ENCODE measurements around the gene NRF1.
"Not testable (repeated sequence)": the region's sequence is repeated elsewhere in the genome, so short reads cannot be mapped to it uniquely, and the experiment has no call there.

NRF1 gene

DNA sequence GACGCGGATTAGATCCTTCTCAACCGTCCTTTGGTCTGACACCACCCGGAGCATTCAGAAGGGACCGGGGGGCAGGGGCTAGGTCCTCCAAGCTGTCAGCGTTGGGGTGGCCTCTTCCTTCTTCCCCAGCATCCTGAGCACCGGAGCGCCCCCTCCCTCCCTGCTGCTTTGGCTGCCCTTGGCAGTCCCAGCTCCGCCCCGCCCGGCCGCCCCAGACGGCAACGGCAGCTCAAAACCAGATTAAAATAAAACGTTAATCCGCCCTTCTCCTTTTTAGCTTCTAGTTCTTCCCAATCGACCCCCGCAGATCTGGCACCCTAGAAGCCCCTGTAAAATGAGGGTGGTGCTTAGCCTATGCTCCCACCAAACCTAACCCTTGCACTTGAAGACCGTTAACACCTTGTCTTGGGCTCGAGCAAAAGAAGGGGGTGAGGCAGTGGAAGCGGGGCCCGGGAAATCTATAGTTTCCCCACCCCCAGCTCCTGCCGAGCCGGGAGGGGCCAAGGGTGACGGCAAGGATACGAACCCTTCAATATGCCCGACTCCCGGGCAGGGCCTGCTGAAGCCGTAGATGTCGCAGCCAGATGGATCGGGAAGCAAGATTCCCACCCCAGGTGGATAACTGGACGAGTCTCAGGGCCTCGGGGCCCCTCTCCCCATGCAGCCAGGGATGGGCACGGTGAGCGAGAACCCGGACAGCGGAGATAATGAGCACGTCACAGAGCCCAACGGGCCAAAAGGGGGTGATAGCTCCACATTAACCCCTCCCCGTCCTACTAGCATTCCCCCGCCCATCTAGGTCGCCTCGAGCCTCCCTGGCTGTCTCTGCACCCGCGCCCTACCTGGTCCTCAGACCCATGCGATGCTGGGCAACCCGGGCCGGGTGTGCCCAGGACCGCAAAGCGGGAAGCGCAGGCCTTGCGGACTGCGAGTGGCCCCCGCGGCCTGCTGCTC is 169.7 kb downstream of the NRF1 start:
- no peak for DNase-seq (ENCODE audit: low read depth in 2 of 2, low spot score in 1 of 2)

DNA sequence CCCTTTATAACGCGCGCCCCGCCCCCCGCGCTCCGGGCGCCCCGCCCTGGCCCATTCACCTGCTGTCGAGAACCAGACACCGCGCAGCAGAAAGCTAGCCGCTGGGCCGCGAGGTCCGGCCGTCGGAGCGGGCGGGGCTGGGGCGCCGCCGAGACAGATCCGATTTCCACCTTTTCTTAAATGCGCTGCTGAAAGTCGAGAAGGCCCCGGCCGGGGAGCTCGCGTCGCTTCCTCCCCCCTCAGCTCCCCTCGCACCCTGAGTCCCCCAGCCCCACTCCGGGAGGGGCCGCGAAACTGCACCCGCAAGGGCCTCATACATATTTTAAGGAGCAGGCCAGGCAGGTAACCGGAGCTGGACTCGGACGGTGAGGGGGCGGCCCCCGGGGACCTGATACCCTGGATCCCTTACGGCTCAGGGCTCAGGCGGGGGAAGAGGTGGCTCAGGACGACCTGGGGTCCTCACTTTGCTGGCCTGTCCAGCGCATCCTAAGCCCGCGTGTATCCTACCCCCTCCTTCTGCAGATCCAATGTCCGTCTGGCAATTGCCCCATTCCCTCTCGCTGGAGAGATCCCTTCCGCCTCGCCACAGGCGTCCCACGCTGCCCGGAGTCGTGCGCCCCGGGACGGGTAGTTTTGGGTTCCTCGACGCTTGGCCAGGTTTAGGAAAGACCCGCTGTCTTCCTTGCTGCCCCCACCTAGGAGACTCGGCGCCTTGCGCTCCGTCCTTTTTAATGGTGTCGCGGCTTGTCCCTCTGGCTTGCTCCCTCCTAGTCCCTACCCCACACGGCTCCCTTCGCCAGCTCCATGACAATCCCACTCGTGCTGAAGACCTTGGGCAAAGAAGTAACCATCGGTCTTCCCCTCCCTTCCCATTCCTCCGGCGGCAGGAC is 170.7 kb downstream of the NRF1 start:
- DNase-seq (ENCODE audit: low read depth in 2 of 2, low spot score in 1 of 2): no peak

DNA sequence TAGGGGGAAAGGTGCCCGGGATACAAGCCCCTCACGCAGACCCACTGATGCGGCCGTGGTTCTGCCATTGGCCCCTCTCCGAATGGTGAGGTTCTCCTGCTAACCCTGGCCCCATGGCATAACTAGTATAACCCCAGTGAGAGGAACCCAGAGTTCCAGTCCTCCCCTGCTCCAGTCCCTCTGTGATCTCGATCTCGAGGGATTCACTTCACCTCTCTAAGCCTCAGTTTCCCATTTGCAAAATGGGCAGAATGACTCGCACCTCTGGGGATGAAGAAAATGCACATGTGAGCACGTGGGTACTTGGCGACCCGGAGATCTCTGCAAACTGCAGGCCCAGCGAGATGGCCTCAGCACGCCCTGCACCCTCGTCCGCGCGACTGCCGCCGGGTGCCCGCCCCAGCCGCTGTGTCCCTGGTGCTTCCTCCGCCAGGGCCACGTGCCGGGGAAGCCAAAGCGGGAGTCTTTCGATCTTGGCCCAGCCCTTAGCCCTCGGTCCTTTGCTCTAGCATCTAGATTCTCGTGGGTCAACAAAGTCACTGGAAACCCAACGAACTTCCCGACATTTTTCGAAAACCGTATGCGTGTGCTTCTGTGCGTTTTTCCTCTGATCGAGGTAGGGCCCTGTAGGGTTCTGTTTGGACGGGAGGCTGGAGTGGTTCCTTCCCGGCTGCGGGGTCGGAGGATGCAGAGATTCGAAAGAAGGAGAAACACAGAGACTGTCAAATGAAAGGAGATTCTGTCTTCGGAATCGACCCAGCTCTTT is 171.5 kb downstream of the NRF1 start:
- no peak for DNase-seq (ENCODE audit: low read depth in 2 of 2, low spot score in 1 of 2)

DNA sequence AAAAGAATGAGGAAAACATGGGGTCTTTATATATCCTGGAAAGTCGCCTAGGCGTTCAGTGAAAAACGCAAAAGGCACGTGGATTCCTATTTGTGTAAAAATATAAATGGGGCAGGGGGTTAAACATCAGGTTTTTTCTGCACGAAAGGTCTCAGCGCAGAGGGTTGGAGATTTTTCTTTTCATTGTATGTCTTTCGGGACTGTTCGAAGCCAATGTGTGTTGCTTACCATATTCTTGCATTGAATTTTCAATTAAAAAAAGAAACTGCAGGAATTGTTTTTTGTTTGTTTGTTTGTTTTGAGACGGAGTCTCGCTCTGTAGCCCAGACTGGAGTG is 172.0 kb downstream of the NRF1 start:
- no peak for DNase-seq (ENCODE audit: low read depth in 2 of 2, low spot score in 1 of 2)

DNA sequence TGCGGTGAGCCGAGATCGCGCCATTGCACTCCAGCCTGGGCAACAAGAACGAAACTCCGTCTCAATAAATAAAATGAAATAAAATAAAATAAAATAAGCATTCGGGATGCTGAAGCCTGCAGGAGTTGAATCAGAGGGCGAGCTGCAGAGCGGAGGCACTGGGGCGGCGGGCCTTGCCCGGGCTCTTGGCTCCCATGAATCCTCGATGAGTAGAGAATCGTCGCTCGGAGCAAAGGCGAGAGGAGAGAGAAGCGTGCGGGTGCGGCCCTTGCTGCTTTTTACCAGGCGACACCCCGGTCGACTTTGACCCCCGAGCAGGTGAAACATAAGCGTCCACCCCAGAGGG is 172.9 kb downstream of the NRF1 start:
- DNase-seq (ENCODE audit: low read depth in 2 of 2, low spot score in 1 of 2): no peak

DNA sequence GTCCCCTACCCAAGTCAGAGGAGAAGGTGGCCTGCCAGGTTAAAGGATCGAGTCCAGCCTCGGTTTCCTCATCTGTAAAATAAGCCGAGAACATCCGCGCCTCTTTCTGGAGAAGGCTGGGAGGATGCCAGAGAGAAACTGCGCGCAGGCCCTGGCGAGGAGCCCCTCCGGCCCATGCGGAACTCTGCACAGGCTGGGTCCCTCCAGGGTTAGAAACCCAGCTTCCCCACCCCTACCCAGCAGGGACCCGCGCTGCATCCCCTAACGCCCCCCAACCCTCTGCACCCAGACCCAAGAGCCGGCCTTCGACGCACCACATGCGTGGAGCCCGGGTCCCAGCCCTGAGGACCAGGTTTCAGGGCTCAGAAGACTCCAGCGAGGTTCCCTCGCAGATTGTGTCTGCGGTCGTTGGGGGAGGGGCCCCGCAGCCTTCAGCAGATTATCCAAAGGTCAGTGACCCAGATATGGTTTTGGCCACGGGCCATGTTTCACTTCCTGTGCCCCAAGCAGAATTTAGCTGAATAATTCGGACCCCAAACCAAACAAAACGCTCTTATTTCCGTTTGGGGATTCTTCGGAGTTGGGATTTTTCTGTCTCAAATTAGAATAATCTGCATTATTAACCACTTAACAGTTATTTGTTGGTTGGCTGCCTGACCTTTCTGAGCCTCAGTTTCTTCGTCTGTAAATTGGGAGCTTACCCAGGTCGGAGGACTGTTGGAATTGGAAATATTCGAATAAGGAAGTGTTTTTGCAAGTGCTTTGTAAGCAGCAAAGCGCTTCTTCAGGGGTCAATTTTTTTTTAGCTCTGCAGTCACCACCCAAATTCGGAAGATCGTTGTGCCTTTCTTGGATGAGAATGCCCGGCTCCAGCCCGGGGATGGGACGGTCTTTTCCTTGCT is 173.5 kb downstream of the NRF1 start:
- DNase-seq (ENCODE audit: low read depth in 2 of 2, low spot score in 1 of 2): no peak

DNA sequence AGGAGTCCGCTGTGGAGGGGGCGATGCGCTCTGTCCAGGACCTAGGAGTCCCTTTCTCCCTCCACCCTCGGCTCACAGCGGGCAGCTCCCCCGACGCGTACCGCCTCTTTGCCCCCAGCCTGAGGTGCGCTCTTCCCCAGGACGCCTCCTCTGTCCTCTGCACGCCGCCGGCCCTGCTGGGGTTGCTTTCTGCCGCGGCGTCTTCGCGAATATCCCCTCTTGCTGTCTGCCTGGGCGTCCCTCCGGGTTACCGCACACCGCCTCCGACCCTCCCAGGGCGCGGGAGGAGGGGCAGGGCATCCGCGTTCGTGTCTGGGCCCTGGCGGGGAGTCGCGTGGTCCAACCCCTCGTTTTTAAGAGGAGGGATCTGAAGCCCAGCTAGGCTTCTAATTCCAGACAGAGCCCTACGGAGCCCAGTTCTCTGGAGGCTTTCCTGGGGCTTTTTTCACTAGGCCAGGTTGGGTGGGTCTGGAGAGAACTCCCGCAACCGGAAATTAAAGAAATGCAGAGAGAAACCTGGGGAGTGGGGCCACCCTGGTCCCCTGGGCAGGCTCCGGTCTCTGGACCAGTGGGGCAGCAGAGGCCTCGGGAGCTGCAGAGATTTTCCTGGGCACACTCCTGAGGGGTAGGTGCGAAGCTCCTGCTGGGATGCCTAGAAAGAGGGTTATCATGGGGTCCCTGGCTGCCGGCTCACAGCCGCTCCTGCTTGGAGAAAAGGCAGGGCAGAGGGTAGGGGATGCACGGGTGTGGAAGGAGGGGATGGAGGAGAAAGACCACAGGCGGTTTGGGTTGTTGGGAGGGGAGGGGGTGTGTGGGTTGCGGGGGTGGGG is 174.4 kb downstream of the NRF1 start:
- no peak for DNase-seq (ENCODE audit: low read depth in 2 of 2, low spot score in 1 of 2)

DNA sequence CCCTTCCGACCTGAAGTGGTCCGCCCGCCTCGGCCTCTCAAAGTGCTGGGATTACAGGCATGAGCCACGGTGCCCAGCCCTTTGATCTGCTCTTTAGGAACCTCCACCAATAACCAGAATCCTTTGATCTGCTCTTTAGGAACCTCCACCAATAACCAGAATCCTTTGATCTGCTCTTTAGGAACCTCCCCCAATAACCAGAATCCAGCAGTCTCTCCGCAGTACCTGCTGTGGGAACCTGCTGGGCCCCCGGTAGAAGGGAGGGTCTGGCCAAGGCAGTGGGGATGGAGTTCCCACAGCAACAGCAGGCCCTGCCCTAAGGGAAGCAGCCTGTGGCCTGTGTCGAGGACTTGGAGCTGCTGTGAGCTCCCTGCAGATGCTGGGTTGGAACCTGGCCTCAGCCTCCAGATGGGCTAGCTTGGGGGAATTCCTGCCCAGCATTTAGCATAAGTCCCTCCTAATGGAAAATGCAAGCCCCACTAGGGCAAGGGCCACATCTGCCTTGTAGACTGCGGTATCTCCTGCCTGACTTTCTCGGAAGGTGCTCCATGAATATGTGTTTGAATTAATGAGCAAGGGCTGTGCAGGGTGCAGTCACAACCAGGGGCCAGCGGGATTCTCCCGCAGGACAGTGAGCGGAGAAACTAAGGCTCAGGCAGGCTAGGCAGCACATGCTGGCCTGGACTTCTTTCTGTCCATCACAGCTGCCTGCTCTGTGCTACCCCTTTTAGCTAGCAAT is 175.5 kb downstream of the NRF1 start:
- no peak for DNase-seq (ENCODE audit: low read depth in 2 of 2, low spot score in 1 of 2)

DNA sequence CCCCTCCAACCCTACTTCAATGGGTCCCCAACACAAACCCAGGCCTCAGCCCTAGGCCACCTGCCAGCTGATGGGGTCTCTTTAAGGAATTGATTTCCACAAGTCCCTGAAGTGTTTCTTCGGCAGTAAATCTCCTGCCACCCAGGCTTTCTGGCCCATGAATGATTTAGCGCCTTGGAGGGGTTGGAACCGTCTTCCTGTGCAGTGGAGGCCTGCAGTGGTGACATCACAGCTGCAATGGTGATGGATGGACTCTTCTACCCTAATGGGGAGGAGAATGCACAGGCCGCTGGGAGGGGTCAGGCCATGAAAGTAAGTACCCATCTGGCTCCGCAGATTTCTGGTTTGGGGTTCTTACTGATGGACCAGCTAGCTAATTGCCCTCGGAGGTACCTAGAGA is 177.5 kb downstream of the NRF1 start:
- DNase-seq (ENCODE audit: low read depth in 2 of 2, low spot score in 1 of 2): no peak

DNA sequence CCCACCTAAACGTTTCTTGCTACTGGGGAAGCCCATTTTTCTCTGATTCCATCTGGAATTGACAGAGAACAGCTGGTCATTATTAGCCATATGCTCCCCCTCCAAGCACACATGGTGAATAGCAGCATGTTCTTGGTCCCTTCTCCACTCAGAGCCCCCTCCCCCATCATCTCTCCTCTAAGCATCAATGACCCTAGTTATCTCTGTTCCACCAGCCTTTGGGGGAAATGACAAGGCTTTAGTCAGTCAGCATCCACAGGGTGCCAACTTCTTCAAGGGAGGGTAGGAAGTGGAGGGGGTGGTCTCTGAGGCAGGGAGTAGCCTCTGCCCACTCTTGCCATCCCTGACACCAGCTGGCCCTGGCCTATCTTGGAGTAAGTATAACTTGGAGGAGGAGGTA is 178.1 kb downstream of the NRF1 start:
- no peak for DNase-seq (ENCODE audit: low read depth in 2 of 2, low spot score in 1 of 2)

DNA sequence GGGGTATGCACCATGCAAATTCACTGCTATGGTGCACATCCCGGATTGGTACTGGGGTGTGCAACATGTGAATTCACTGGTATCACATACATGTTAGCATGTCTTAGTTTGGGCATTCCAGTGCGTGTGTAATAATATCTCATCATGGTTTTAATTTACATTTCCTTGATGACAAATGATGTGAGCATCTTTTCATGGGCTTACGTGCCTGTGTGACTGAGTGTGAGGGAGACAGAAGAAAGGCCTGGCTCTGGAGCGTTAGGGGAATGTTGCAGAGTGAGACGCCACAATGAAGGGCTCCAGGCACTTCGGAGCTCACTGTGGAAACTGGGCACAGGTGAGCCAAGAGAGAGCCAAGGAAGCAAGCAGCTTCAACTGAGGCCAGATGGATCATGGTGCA is 178.6 kb downstream of the NRF1 start:
- no peak for DNase-seq (ENCODE audit: low read depth in 2 of 2, low spot score in 1 of 2)

DNA sequence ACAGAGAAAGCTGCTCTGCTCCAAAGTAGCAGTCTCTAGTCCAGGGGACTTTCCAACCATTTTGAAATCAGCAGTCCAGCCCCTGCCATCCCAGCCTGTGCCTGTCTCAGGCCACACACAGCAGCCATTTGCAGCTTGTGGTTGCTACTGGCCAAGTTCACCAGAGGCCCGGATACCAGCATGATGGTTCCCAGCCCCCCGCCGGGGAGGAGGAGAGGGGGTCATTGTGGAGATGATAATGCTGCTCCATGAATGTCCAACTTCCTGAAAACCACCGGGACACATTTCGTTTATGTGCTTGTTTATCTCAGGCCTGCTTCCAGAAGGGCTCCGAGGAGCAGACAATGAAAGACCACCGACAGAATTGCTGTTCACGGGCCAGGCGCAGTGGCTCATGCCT is 181.2 kb downstream of the NRF1 start:
- DNase-seq (ENCODE audit: low read depth in 2 of 2, low spot score in 1 of 2): no peak

DNA sequence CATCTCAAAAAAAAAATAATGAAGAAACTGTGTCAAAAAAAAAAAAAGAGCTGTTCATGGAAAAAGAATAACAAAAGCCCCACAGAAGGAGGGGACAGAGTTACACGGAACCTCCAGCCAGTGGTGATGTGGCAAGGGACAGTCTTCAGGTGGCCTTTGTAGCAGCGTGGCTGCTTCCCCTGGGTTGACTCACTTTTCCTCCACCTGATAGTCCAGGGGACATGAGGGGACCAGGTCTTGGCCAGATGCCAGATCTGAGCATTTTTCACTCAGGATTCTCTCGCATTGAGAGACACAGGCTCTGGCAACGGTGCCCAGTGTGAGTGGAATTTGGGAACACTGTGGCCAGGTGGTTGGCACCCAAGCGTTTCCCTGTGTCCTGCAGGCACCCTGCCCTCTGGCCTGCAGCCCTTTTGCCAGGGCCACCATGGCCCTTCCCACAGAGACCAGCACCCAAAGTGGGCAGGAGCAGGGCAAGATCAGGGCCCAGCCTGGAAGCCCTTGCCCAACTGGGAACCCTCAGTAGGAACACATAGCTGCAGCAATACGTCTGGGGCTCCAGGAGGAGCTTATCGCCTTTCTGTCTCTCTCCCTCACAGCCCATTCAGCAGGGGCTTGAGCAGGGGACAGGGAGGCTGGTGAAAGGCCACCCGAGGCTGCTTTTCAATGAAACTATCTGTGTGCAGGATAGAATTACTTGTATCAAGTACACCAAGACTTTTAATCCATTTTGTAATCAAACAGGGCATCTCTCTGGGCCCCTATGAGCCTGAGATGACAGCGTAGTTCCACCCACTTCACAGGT is 182.2 kb downstream of the NRF1 start:
- no peak for DNase-seq (ENCODE audit: low read depth in 2 of 2, low spot score in 1 of 2)

DNA sequence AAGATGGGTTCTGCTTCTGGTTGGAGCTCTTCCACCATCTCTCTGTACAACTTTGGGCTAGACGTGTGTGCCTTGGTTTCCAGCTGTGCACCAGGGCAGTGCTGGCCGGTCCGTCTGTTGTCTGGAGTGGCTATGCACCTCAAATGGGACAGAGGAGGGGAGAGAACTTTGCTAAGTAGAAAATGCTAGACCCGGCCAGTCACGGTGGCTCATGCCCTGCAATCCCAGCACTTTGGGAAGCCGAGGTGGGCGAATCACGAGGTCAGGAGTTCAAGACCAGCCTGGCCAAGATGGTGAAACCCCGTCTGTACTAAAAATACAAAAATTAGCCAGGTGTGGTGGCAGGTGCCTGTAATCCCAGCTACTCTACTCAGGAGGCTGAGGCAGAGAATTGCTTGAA is 182.9 kb downstream of the NRF1 start:
- not testable (repeated sequence) for DNase-seq (ENCODE audit: low read depth in 2 of 2, low spot score in 1 of 2)

DNA sequence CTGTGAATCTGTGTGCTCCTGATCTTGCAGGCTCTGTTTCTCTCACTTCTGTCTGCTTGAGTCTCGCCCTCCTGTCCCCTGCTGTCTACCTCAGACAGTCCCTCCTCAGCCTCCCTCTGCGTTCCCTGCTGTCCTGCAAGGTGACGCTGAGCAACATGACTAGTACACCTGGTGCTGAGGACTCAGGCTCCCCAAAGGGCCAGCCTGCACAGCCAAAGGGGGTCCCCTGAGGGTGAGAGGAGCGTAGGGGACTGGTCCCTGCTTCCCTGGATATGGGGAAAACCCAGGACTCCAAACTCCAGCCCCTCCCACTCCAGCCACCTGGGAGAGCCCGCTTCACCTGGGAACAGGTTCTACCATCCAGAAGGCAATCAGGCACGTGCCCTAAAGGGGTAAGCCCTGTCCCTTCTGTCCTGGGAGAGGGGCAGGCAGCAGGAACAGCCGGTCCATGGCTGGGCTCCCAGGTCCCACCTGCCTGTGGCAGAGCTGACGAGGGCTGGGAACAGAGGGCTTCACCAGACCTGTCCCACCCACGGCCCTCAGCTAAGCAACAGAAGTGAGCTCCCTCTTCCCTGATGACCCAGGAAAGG is 184.8 kb downstream of the NRF1 start:
- no peak for DNase-seq (ENCODE audit: low read depth in 2 of 2, low spot score in 1 of 2)

DNA sequence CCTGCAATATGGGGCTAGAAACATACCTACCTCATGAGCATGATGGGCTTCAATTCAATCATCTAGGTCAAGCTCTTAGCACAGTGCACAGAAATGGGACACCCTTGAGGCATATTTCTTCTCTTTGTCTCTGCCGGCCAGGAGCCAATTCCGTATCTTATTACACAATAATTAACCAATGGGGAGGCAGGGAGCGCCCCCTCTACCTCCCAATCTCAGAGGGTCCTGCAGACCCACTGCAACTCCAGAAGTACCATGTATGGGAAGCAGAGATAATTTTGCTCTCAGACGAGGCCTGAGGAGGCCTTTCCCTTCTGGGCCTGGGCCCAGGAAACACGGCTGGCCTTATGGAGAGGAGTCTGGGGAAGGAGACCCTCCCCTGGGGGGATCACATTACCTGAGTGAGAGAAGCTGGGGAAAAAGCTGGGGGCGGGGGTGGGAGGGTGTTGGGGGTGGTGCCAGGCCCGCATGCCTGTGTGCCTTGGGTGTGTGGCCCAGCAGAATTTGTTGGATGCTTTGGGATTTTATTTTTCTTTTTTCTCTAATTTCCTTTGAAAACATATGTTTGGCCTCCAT is 185.8 kb downstream of the NRF1 start:
- DNase-seq (ENCODE audit: low read depth in 2 of 2, low spot score in 1 of 2): no peak

DNA sequence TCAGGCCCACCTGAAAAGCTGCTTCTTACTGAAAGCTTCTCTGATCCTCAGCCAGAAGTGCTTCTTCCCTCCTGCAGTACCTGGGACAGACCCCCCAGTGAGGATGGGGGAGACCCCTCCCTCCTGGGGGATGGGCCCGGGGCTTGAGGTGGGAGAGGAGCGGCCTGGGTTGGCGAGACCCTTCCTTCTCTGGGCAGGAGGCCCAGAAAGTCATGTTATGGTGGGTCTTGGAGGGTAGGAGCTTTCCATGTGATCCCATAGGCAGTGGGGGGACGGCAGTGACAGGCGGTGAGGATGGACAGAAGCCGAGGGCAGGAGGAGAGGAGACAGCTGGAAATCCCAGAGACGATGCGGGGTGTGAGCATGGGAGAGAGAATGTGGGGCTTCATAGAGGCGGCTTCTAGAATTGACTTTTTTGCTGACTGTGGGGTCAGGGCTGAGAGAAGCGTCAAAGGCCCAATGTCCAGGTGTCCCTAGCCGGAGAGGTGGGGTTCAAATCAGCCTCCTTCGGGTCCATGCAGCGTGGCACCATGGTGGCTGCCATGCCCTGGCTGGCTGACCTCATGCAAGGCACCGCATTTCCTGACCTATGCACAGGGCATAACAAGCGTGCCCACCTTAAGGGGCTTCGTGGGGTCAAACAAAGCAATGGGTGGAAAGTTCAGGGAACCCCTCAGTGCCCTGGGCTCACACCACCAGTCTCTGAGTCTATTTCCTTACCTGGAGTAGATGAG is 187.3 kb downstream of the NRF1 start:
- DNase-seq (ENCODE audit: low read depth in 2 of 2, low spot score in 1 of 2): no peak

Data from stimulated activated CD8-positive, alpha-beta memory T cell treated with anti-CD3 and anti-CD28 coated beads, Interleukin-4, amount 100 ng/mL, for 1 hour (primary cell).